IPS-20b (cell line): ENCODE data around the gene LRP1.

Experiments
- H3K27ac ChIP-seq: one replicate; pipeline ENCODE4 v1.5.1; 2013; ENCODE audit warnings: low read length
- H3K27me3 ChIP-seq: 2 replicates; pipeline ENCODE4 v1.6.1; 2013; ENCODE audit warnings: mild to moderate bottlenecking, low read length, inconsistent platforms; ENCODE audit not compliant: insufficient read depth
- H3K36me3 ChIP-seq: 2 replicates; pipeline ENCODE4 v1.6.1; 2013; ENCODE audit warnings: low read depth, mild to moderate bottlenecking, inconsistent platforms, low read length, moderate library complexity; ENCODE audit not compliant: insufficient read depth
- H3K4me1 ChIP-seq: 2 replicates; pipeline ENCODE4 v1.6.1; 2013; ENCODE audit warnings: mild to moderate bottlenecking, control low read depth, inconsistent platforms, low read length, moderate library complexity; ENCODE audit not compliant: insufficient read depth
- H3K4me3 ChIP-seq: 2 replicates; pipeline ENCODE4 v1.5.1; 2013; ENCODE audit warnings: mild to moderate bottlenecking, low read length, inconsistent platforms
- H3K9ac ChIP-seq: 2 replicates; pipeline ENCODE4 v1.6.1; 2013; ENCODE audit warnings: low read depth, mild to moderate bottlenecking, inconsistent platforms, low read length, moderate library complexity
- H3K9me3 ChIP-seq: 2 replicates; pipeline ENCODE4 v1.6.1; 2013; ENCODE audit warnings: mild to moderate bottlenecking, low read depth, low read length, inconsistent platforms; ENCODE audit not compliant: insufficient read depth

Gene LRP1

GRCh38 chr12:57196439-57196838 lies 68.2 kb downstream of the LRP1 start:
- no peaks in the 10 kb centered on the region for H3K9me3 ChIP-seq
- H3K9ac ChIP-seq: no peak overlapping the region
- H3K4me1 ChIP-seq: no peaks in the 10 kb centered on the region
- no peaks in the 10 kb centered on the region for H3K27me3 ChIP-seq
- H3K27ac ChIP-seq: no peak overlapping the region
- H3K4me3 ChIP-seq: no peak overlapping the region
- peaks cover 97% of the 10 kb centered on the region for H3K36me3 ChIP-seq

- Histone ChIP-seq H3K4me3 (no peak overlapping the region), H3K9ac (no peak overlapping the region), H3K27me3 (no peaks in the 10 kb centered on the region), H3K36me3 (peaks cover 97% of the 10 kb centered on the region), H3K4me1 (no peaks in the 10 kb centered on the region), H3K9me3 (no peaks in the 10 kb centered on the region), H3K27ac (no peak overlapping the region)
These were observed 68.7 kb downstream of the LRP1 start for GRCh38 chr12:57196956-57197355.

- Histone ChIP-seq H3K36me3 (peaks cover 96% of the 10 kb centered on the region), H3K9me3 (no peaks in the 10 kb centered on the region), H3K9ac (no peak overlapping the region), H3K4me3 (no peak overlapping the region), H3K27me3 (no peaks in the 10 kb centered on the region), H3K4me1 (no peaks in the 10 kb centered on the region), H3K27ac (no peak overlapping the region)
These were observed 70.0 kb downstream of the LRP1 start for GRCh38 chr12:57198329-57198728.

- Histone ChIP-seq H3K4me1 (no peaks in the 10 kb centered on the region), H3K9me3 (no peaks in the 10 kb centered on the region), H3K4me3 (no peak overlapping the region), H3K27me3 (no peaks in the 10 kb centered on the region), H3K27ac (no peak overlapping the region), H3K36me3 (peaks cover 96% of the 10 kb centered on the region), H3K9ac (no peak overlapping the region)
These were observed 70.9 kb downstream of the LRP1 start for GRCh38 chr12:57199191-57199590.

- no peaks in the 10 kb centered on the region for H3K27me3 ChIP-seq
- no peak overlapping the region for H3K4me3 ChIP-seq
- peaks cover 96% of the 10 kb centered on the region for H3K36me3 ChIP-seq
- H3K9me3 ChIP-seq: no peaks in the 10 kb centered on the region
- no peaks in the 10 kb centered on the region for H3K4me1 ChIP-seq
- H3K27ac ChIP-seq: no peak overlapping the region
- no peak overlapping the region for H3K9ac ChIP-seq
These were observed 72.2 kb downstream of the LRP1 start for GRCh38 chr12:57200497-57200896.

- Histone ChIP-seq H3K9me3 (no peaks in the 10 kb centered on the region), H3K27ac (no peak overlapping the region), H3K4me3 (no peak overlapping the region), H3K27me3 (no peaks in the 10 kb centered on the region), H3K36me3 (peaks cover 96% of the 10 kb centered on the region), H3K4me1 (no peaks in the 10 kb centered on the region), H3K9ac (no peak overlapping the region)
These were observed 72.9 kb downstream of the LRP1 start for GRCh38 chr12:57201219-57201618.

- H3K4me1 ChIP-seq: no peaks in the 10 kb centered on the region
- H3K27me3 ChIP-seq: no peaks in the 10 kb centered on the region
- no peak overlapping the region for H3K9ac ChIP-seq
- H3K9me3 ChIP-seq: no peaks in the 10 kb centered on the region
- H3K36me3 ChIP-seq: peaks cover 96% of the 10 kb centered on the region
- no peak overlapping the region for H3K4me3 ChIP-seq
- H3K27ac ChIP-seq: no peak overlapping the region
These were observed 73.3 kb downstream of the LRP1 start for GRCh38 chr12:57201631-57202030.

- Histone ChIP-seq H3K9me3 (no peaks in the 10 kb centered on the region), H3K27me3 (no peaks in the 10 kb centered on the region), H3K27ac (no peak overlapping the region), H3K4me3 (no peak overlapping the region), H3K36me3 (peaks cover 90% of the 10 kb centered on the region), H3K9ac (no peak overlapping the region), H3K4me1 (no peaks in the 10 kb centered on the region)
These were observed 74.0 kb downstream of the LRP1 start for GRCh38 chr12:57202321-57202720.

GRCh38 chr12:57203201-57203600 lies 74.9 kb downstream of the LRP1 start:
- Histone ChIP-seq H3K9ac (no peak overlapping the region), H3K27me3 (no peaks in the 10 kb centered on the region), H3K4me1 (no peaks in the 10 kb centered on the region), H3K27ac (no peak overlapping the region), H3K4me3 (no peak overlapping the region), H3K9me3 (no peaks in the 10 kb centered on the region), H3K36me3 (peaks cover 89% of the 10 kb centered on the region)

GRCh38 chr12:57203791-57204190 lies 75.5 kb downstream of the LRP1 start:
- Histone ChIP-seq H3K4me3 (no peak overlapping the region), H3K9me3 (no peaks in the 10 kb centered on the region), H3K27ac (no peak overlapping the region), H3K4me1 (no peaks in the 10 kb centered on the region), H3K36me3 (peaks cover 89% of the 10 kb centered on the region), H3K9ac (no peak overlapping the region), H3K27me3 (no peaks in the 10 kb centered on the region)

GRCh38 chr12:57204454-57204853 lies 76.2 kb downstream of the LRP1 start:
- no peak overlapping the region for H3K27ac ChIP-seq
- no peaks in the 10 kb centered on the region for H3K4me1 ChIP-seq
- H3K4me3 ChIP-seq: no peak overlapping the region
- H3K9ac ChIP-seq: no peak overlapping the region
- no peaks in the 10 kb centered on the region for H3K9me3 ChIP-seq
- H3K27me3 ChIP-seq: no peaks in the 10 kb centered on the region
- peaks cover 89% of the 10 kb centered on the region for H3K36me3 ChIP-seq

- no peaks in the 10 kb centered on the region for H3K4me1 ChIP-seq
- no peaks in the 10 kb centered on the region for H3K27me3 ChIP-seq
- no peaks in the 10 kb centered on the region for H3K9me3 ChIP-seq
- H3K4me3 ChIP-seq: no peak overlapping the region
- no peak overlapping the region for H3K27ac ChIP-seq
- H3K36me3 ChIP-seq: peaks cover 89% of the 10 kb centered on the region
- H3K9ac ChIP-seq: no peak overlapping the region
These were observed 76.9 kb downstream of the LRP1 start for GRCh38 chr12:57205186-57205585.

GRCh38 chr12:57205931-57206330 lies 77.6 kb downstream of the LRP1 start:
- Histone ChIP-seq H3K9me3 (no peaks in the 10 kb centered on the region), H3K4me3 (no peak overlapping the region), H3K4me1 (no peaks in the 10 kb centered on the region), H3K27me3 (no peaks in the 10 kb centered on the region), H3K9ac (no peak overlapping the region), H3K27ac (no peak overlapping the region), H3K36me3 (peaks cover 90% of the 10 kb centered on the region)
